K562 (cell line): Measurements from ENCODE around the gene KCNH2. TPM values are rescaled to one million over a fixed set of nuclear protein-coding genes. Genes with fewer than 3 reads are reported as not detected.

Source experiments
- ARID1B ChIP-seq: fragments of 450-650 bp; IDR thresholded peaks from 2 replicates; pipeline ENCODE4 v1.6.1; 2016; ENCODE audit warnings: antibody characterized with exemption, mild to moderate bottlenecking, inconsistent platforms
- ATF7 ChIP-seq: fragments of 450-650 bp; IDR thresholded peaks from 2 replicates; pipeline ENCODE4 v1.7.1; 2014; ENCODE audit warnings: mild to moderate bottlenecking, moderate library complexity
- E4F1 ChIP-seq: fragments of 250-450 bp; sonication (Bioruptor Pico); IDR thresholded peaks from 2 replicates; pipeline ENCODE4 v1.5.0; 2021; ENCODE audit warnings: mild to moderate bottlenecking, borderline replicate concordance
- EGR1 ChIP-seq: fragments of 450-650 bp; conservative IDR thresholded peaks from 2 replicates; pipeline ENCODE4 v1.6.1; 2017; ENCODE audit warnings: mild to moderate bottlenecking
- MCM3 ChIP-seq: fragments of 450-650 bp; IDR thresholded peaks from 2 replicates; pipeline ENCODE4 v1.6.1; 2016
- PHF20 ChIP-seq: fragments of 450-650 bp; IDR thresholded peaks from 2 replicates; pipeline ENCODE4 v1.6.1; 2018; ENCODE audit not compliant: partially characterized antibody
- RBBP5 ChIP-seq: fragments of 200-600 bp; sonication (generic); IDR thresholded peaks from 2 replicates; pipeline ENCODE4 v1.6.1; 2012; ENCODE audit warnings: borderline replicate concordance, mild to moderate bottlenecking, low read length, control low read depth, inconsistent platforms; ENCODE audit not compliant: insufficient read depth, poor library complexity, severe bottlenecking
- TBL1XR1 ChIP-seq, 2 experiments: IDR thresholded peaks; 2 replicates each; pipeline ENCODE4 v1.6.1; 2012; ENCODE audit warnings: improper control_type of control experiment in 2 of 2, low read length in 2 of 2, mild to moderate bottlenecking in 1 of 2
- TRIM24 ChIP-seq, 2 experiments: fragments of 450-650 bp; IDR thresholded peaks; 2 replicates each; pipeline ENCODE4 v1.6.1; 2016
- XRCC3 ChIP-seq: fragments of 450-650 bp; IDR thresholded peaks from 2 replicates; pipeline ENCODE4 v1.6.1; 2017; ENCODE audit warnings: mild to moderate bottlenecking, moderate library complexity
- XRCC5 ChIP-seq: fragments of 200-400 bp; formaldehyde crosslinking; IDR thresholded peaks from 2 replicates; pipeline ENCODE4 v1.6.1; 2017; ENCODE audit warnings: low read depth, mild to moderate bottlenecking, low read length
- ZBTB33 ChIP-seq: sonication (generic); formaldehyde crosslinking; IDR thresholded peaks from 2 replicates; pipeline ENCODE4 v1.8.1; 2023; ENCODE audit warnings: mild to moderate bottlenecking, missing genetic modification reagents
- ZNF764 ChIP-seq: fragments of 250-450 bp; sonication (Bioruptor Pico); IDR thresholded peaks from 2 replicates; pipeline ENCODE4 v1.4.0; 2020; ENCODE audit warnings: low read depth, mild to moderate bottlenecking, moderate library complexity
- polyA plus RNA-seq, 8 experiments: library from polyadenylated mRNA; depleted of rRNA in 4 of 8; stranded (reverse) in 5 of 8; unstranded in 3 of 8; fragments of >200 nt; fragmentation: Nextera tagmentation in 2 of 8; fragmentation: Illumina TruSeq in 1 of 8; extraction: Ambion mirVana in 2 of 8; extraction: Trizol in 1 of 8; gene quantifications; 2 replicates each; pipeline versions ENCODE4 v1.2.1 to v1.2.3, GENCODE V29; 2011 to 2014; ENCODE audit warnings: inconsistent platforms in 1 of 8, missing spikeins in 1 of 8
- total RNA-seq, 7 experiments: library from RNA; depleted of rRNA in 6 of 7; stranded (reverse); fragments of >200 nt in 6 of 7; fragmentation: Illumina TruSeq in 2 of 7; extraction: Trizol in 2 of 7; gene quantifications; 2 replicates each; pipeline versions ENCODE4 v1.2.1 to v1.2.3, GENCODE V29; 2011 to 2021; ENCODE audit warnings: low replicate concordance in 1 of 7
- TF ChIP-seq, protein P1 (sequence below), 3 experiments: fragments of 200-800 bp in 1 of 3; sonication (Bioruptor generic) in 1 of 3; sonication (generic) in 1 of 3; formaldehyde crosslinking in 1 of 3; IDR thresholded peaks; 2 replicates each; pipeline versions ENCODE4 v1.6.1 to v1.8.0; 2016 to 2022; ENCODE audit warnings: mild to moderate bottlenecking in 2 of 3, missing compliant biosample characterization in 2 of 3, missing genetic modification characterization in 2 of 3, missing genetic modification reagents in 1 of 3
- TF ChIP-seq, protein P2 (sequence below): IDR thresholded peaks from 2 replicates; pipeline ENCODE4 v1.6.1; 2012; ENCODE audit warnings: low read depth, low read length, improper control_type of control experiment, borderline replicate concordance
- TF ChIP-seq, protein P3 (sequence below): sonication (generic); formaldehyde crosslinking; IDR thresholded peaks from 2 replicates; pipeline ENCODE4 v1.8.0; 2022; ENCODE audit warnings: missing genetic modification reagents, mild to moderate bottlenecking, moderate library complexity, borderline replicate concordance

Gene KCNH2
- total and polyA plus RNA-seq, 9 of the 15 experiments (the other 6 are each of a cell fraction or from before 2014, with no cell fraction given): 18.1 to 368 (median 218) TPM

GRCh38 chr7:150997075-150997511 lies 19.0 kb upstream of the KCNH2 start (continued):
- no peak for TF ChIP-seq E4F1
- no peak for TF ChIP-seq XRCC5
- TF ChIP-seq EGR1: peak; percentile 69
- TF ChIP-seq, protein P1, sequence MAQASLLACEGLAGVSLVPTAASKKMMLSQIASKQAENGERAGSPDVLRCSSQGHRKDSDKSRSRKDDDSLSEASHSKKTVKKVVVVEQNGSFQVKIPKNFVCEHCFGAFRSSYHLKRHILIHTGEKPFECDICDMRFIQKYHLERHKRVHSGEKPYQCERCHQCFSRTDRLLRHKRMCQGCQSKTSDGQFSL (CRISPR knock-in tag; IDR thresholded peaks at IDR 0.05): no peak
- TF ChIP-seq, protein P1 (tag; IDR thresholded peaks at IDR 0.05): 0 out of 4 replicates have a peak, but pooled peaks of 1 of the 2 experiments have one; percentile 48
- peak; percentile 1 for TF ChIP-seq PHF20
- TF ChIP-seq, protein P2, sequence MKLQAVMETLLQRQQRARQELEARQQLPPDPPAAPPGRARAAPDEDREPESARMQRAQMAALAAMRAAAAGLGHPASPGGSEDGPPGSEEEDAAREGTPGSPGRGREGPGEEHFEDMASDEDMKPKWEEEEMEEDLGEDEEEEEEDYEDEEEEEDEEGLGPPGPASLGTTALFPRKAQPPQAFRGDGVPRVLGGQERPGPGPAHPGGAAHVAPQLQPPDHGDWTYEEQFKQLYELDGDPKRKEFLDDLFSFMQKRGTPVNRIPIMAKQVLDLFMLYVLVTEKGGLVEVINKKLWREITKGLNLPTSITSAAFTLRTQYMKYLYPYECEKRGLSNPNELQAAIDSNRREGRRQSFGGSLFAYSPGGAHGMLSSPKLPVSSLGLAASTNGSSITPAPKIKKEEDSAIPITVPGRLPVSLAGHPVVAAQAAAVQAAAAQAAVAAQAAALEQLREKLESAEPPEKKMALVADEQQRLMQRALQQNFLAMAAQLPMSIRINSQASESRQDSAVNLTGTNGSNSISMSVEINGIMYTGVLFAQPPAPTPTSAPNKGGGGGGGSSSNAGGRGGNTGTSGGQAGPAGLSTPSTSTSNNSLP: no peak
- TF ChIP-seq ZBTB33 (CRISPR knock-in tag): peak; percentile 34; the same call in 1 of the 2 replicates
- TF ChIP-seq TBL1XR1 (IDR thresholded peaks at IDR 0.05; ENCODE audit: low read length in 2 of 2): peak; percentile 46 to 94; a peak in 3 of 4 replicates
- peak; percentile 42 for TF ChIP-seq RBBP5
- no peak for TF ChIP-seq ZNF764 (CRISPR knock-in tag)
- TF ChIP-seq TRIM24 (IDR thresholded peaks at IDR 0.05): 0 out of 4 replicates have a peak, but pooled peaks of 1 of the 2 experiments have one; percentile 14
- TF ChIP-seq ATF7: 0 out of 2 replicates have a peak, but pooled peaks have one; percentile 42
- TF ChIP-seq MCM3: no peak
- no peak for TF ChIP-seq XRCC3
- TF ChIP-seq, protein P3, sequence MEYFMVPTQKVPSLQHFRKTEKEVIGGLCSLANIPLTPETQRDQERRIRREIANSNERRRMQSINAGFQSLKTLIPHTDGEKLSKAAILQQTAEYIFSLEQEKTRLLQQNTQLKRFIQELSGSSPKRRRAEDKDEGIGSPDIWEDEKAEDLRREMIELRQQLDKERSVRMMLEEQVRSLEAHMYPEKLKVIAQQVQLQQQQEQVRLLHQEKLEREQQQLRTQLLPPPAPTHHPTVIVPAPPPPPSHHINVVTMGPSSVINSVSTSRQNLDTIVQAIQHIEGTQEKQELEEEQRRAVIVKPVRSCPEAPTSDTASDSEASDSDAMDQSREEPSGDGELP: peak; percentile 83
- peak; percentile 46; the same call in 1 of the 2 replicates for TF ChIP-seq ARID1B
